Naive thymus-derived CD4-positive, alpha-beta T cell (primary cell): ENCODE results near the gene PTK6. TPM values are rescaled to one million over a fixed set of nuclear protein-coding genes. Genes with fewer than 3 reads are reported as not detected.
"Not testable (repeated sequence)": the region's sequence is repeated elsewhere in the genome, so short reads cannot be mapped to it uniquely, and the experiment has no call there.

Source experiments
- ATAC-seq: fragments of 150-1000 bp; cut with Tn5 transposase; 2 replicates; pipeline ENCODE4 v1.10.0; 2021; ENCODE audit warnings: mild to moderate bottlenecking, moderate library complexity
- CTCF ChIA-PET: fragments of 350-600 bp; sonication (Branson Sonifier 250); formaldehyde crosslinking; loops from one replicate; lab custom pipeline; 2021; ENCODE audit warnings: antibody characterized with exemption; lab: Charles Lee
- POLR2A ChIA-PET: fragments of 350-600 bp; sonication (Branson Sonifier 250); formaldehyde crosslinking; loops from one replicate; lab custom pipeline; 2021; ENCODE audit warnings: antibody characterized with exemption, inconsistent platforms; lab: Charles Lee
- DNase-seq, 9 donors: peaks; one replicate each; pipeline versions ENCODE4 v3.0.0 to v3.0.0-alpha.2; 2020 to 2022; ENCODE audit warnings: mixed read lengths in 1 of 9
- H3K27ac ChIP-seq: one replicate; pipeline ENCODE4 v1.7.0; 2013; ENCODE audit warnings: mild to moderate bottlenecking, low read depth, low read length, moderate library complexity
- H3K27me3 ChIP-seq, 2 donors: one replicate each; pipeline ENCODE4 v1.7.0; 2013; ENCODE audit warnings: low read length in 2 of 2, mild to moderate bottlenecking in 2 of 2, moderate library complexity in 2 of 2; ENCODE audit not compliant: control insufficient read depth in 2 of 2, insufficient read depth in 2 of 2
- H3K36me3 ChIP-seq, 3 experiments: 1 replicate in 2 of 3; 2 replicates in 1 of 3; pipeline ENCODE4 v1.7.0; 2013; ENCODE audit warnings: low read length in 3 of 3, mild to moderate bottlenecking in 3 of 3, moderate library complexity in 1 of 3; ENCODE audit not compliant: insufficient read depth in 3 of 3, control insufficient read depth in 2 of 3
- H3K4me1 ChIP-seq, 2 donors: one replicate each; pipeline ENCODE4 v1.7.0; 2013; ENCODE audit warnings: low read length in 2 of 2, mild to moderate bottlenecking in 2 of 2, moderate library complexity in 1 of 2; ENCODE audit not compliant: control insufficient read depth in 2 of 2, insufficient read depth in 2 of 2
- H3K4me3 ChIP-seq: 2 replicates; pipeline ENCODE4 v1.7.0; 2013; ENCODE audit warnings: mild to moderate bottlenecking, low read length
- H3K9me3 ChIP-seq, 3 experiments: 1 replicate in 2 of 3; 2 replicates in 1 of 3; pipeline ENCODE4 v1.7.0; 2013; ENCODE audit warnings: low read length in 3 of 3; ENCODE audit not compliant: control insufficient read depth in 2 of 3
- H3K27ac Mint-ChIP-seq, 9 donors: one replicate each; pipeline ENCODE4 v1.8.0; 2020 to 2022; ENCODE audit warnings: mixed read lengths in 9 of 9, mild to moderate bottlenecking in 8 of 9, moderate library complexity in 5 of 9, inconsistent platforms in 2 of 9
- H3K27me3 Mint-ChIP-seq, 5 donors: one replicate each; pipeline ENCODE4 v1.8.0; 2021 to 2022; ENCODE audit warnings: mixed read lengths in 5 of 5, mild to moderate bottlenecking in 1 of 5
- H3K36me3 Mint-ChIP-seq, 5 donors: one replicate each; pipeline ENCODE4 v1.8.0; 2020 to 2022; ENCODE audit warnings: mixed read lengths in 5 of 5, mild to moderate bottlenecking in 3 of 5, inconsistent platforms in 1 of 5
- H3K4me1 Mint-ChIP-seq, 7 donors: one replicate each; pipeline ENCODE4 v1.8.0; 2020 to 2022; ENCODE audit warnings: mixed read lengths in 7 of 7, mild to moderate bottlenecking in 3 of 7, inconsistent platforms in 1 of 7
- H3K4me3 Mint-ChIP-seq, 10 donors: one replicate each; pipeline ENCODE4 v1.8.0; 2020 to 2022; ENCODE audit warnings: mild to moderate bottlenecking in 10 of 10, mixed read lengths in 10 of 10, moderate library complexity in 6 of 10, inconsistent platforms in 2 of 10
- H3K9me3 Mint-ChIP-seq, 11 donors: one replicate each; pipeline ENCODE4 v1.8.0; 2020 to 2022; ENCODE audit warnings: mixed read lengths in 11 of 11, mild to moderate bottlenecking in 4 of 11, inconsistent platforms in 1 of 11, moderate library complexity in 1 of 11
- intact Hi-C, 2 donors: fragments of 100-400 bp; cut with micrococcal nuclease; formaldehyde crosslinking; loops; one replicate each; pipeline ENCODE4 v1.15.1; 2023
- polyA plus RNA-seq, 2 donors: library from polyadenylated mRNA; unstranded; fragments of 300-500 nt; fragmentation: Illumina TruSeq; gene quantifications; one replicate each; pipeline ENCODE4 v1.2.3, GENCODE V29; 2021
- total RNA-seq, 6 experiments: library from RNA in 5 of 6; stranded (reverse) in 5 of 6; gene quantifications; 1 replicate in 5 of 6; 2 replicates in 1 of 6; pipeline ENCODE4 v1.2.3 and lab custom pipeline; 2021 to 2026

Gene PTK6
- total and polyA plus RNA-seq, 7 experiments from 2014 or later: 0.07 to 0.96 (median 0.40) TPM; not detected in 1

- H3K4me3 ChIP-seq: no peak overlapping the region
- Mint-ChIP-seq H3K4me3 (no peak overlapping the region), H3K27ac (no peak overlapping the region), H3K27me3 (peaks cover 16 to 35% (median 20%) of the 10 kb centered on the region in 5 donors), H3K36me3 (no peaks in the 10 kb centered on the region), H3K9me3 (peaks cover 0 to 5% (median 0%) of the 10 kb centered on the region in 11 donors), H3K4me1 (peaks cover 0 to 2% (median 0%) of the 10 kb centered on the region in 7 donors)
- no peaks in the 10 kb centered on the region for H3K36me3 ChIP-seq
- H3K27ac ChIP-seq: no peak overlapping the region
- ChIA-PET CTCF (no interaction called here), POLR2A (no interaction called here)
- no peaks in the 10 kb centered on the region for H3K9me3 ChIP-seq
- H3K4me1 ChIP-seq: no peaks in the 10 kb centered on the region
- intact Hi-C loops: no loop called here
- H3K27me3 ChIP-seq: no peaks in the 10 kb centered on the region
- ATAC-seq: no peak
- DNase-seq: no peak
Measured at GRCh38 chr20:63483834-63484233, 53.3 kb downstream of the PTK6 start.

GRCh38 chr20:63482021-63482587 lies 55.1 kb downstream of the PTK6 start:
- Histone ChIP-seq H3K27me3 (no peaks in the 10 kb centered on the region), H3K4me3 (no peak overlapping the region), H3K36me3 (no peaks in the 10 kb centered on the region), H3K4me1 (no peaks in the 10 kb centered on the region), H3K27ac (no peak overlapping the region), H3K9me3 (no peaks in the 10 kb centered on the region)
- ChIA-PET CTCF (no interaction called here), POLR2A (no interaction called here)
- no peak overlapping the region for H3K4me3 Mint-ChIP-seq
- no peak for DNase-seq
- intact Hi-C loops: no loop called here
- no peaks in the 10 kb centered on the region for H3K36me3 Mint-ChIP-seq
- no peak overlapping the region for H3K27ac Mint-ChIP-seq
- H3K27me3 Mint-ChIP-seq: peaks cover 16 to 45% (median 20%) of the 10 kb centered on the region in 5 donors
- H3K9me3 Mint-ChIP-seq: peaks cover 0 to 5% (median 0%) of the 10 kb centered on the region in 11 donors
- H3K4me1 Mint-ChIP-seq: peaks cover 0 to 4% (median 0%) of the 10 kb centered on the region in 7 donors
- no peak for ATAC-seq

GRCh38 chr20:63481503-63481902 lies 55.7 kb downstream of the PTK6 start:
- no peaks in the 10 kb centered on the region for H3K4me1 ChIP-seq
- DNase-seq (no peak), ATAC-seq (no peak)
- intact Hi-C loops: no loop called here
- CTCF ChIA-PET: no interaction called here
- H3K27me3 ChIP-seq: no peaks in the 10 kb centered on the region
- Mint-ChIP-seq H3K4me3 (no peak overlapping the region), H3K4me1 (peaks cover 0 to 4% (median 0%) of the 10 kb centered on the region in 7 donors), H3K36me3 (no peaks in the 10 kb centered on the region), H3K27me3 (peaks cover 20 to 49% (median 22%) of the 10 kb centered on the region in 5 donors), H3K27ac (no peak overlapping the region), H3K9me3 (peaks cover 0 to 5% (median 0%) of the 10 kb centered on the region in 11 donors)
- no peaks in the 10 kb centered on the region for H3K9me3 ChIP-seq
- no peak overlapping the region for H3K27ac ChIP-seq
- POLR2A ChIA-PET: no interaction called here
- H3K36me3 ChIP-seq: no peaks in the 10 kb centered on the region
- H3K4me3 ChIP-seq: no peak overlapping the region

- H3K27ac ChIP-seq, intact Hi-C loops, ATAC-seq, H3K9me3 ChIP-seq, DNase-seq, H3K4me1 ChIP-seq, H3K9me3 Mint-ChIP-seq, H3K36me3 ChIP-seq, H3K36me3 Mint-ChIP-seq, H3K4me3 Mint-ChIP-seq, H3K27ac Mint-ChIP-seq, H3K27me3 ChIP-seq, H3K4me3 ChIP-seq, H3K4me1 Mint-ChIP-seq, CTCF ChIA-PET, POLR2A ChIA-PET: not testable (repeated sequence)
- H3K27me3 Mint-ChIP-seq: peaks cover 22 to 57% (median 29%) of the 10 kb centered on the region in 5 donors
Measured at GRCh38 chr20:63479695-63480419, 57.3 kb downstream of the PTK6 start.

- Histone ChIP-seq H3K9me3 (no peaks in the 10 kb centered on the region), H3K4me3 (no peak overlapping the region), H3K27me3 (peaks cover 3% of the 10 kb centered on the region in 2 donors), H3K4me1 (no peaks in the 10 kb centered on the region), H3K36me3 (no peaks in the 10 kb centered on the region), H3K27ac (no peak overlapping the region)
- Mint-ChIP-seq H3K9me3 (peaks cover 0 to 3% (median 0%) of the 10 kb centered on the region in 11 donors), H3K27me3 (peaks cover 31 to 64% (median 39%) of the 10 kb centered on the region in 5 donors), H3K4me1 (peaks cover 0 to 13% (median 6%) of the 10 kb centered on the region in 7 donors), H3K36me3 (no peaks in the 10 kb centered on the region), H3K4me3 (no peak overlapping the region), H3K27ac (no peak overlapping the region)
- CTCF ChIA-PET: no interaction called here
- intact Hi-C loops: no loop called here
- POLR2A ChIA-PET: no interaction called here
- ATAC-seq: no peak
- no peak for DNase-seq
Measured at GRCh38 chr20:63478346-63479302, 58.6 kb downstream of the PTK6 start.
